NOMO-1 (cell line): ENCODE results near the gene PACS1.
"Not testable (repeated sequence)": the region's sequence is repeated elsewhere in the genome, so short reads cannot be mapped to it uniquely, and the experiment has no call there.

Source experiments
- DNase-seq, 2 experiments: peaks; one replicate each; lab custom pipeline; 2025; ENCODE audit not compliant: unreplicated experiment in 2 of 2; lab: John Stamatoyannopoulos, UW

Gene PACS1

GRCh38 chr11:66266378-66267038 is 196.4 kb downstream of the PACS1 start:
- no peak for DNase-seq

- no peak for DNase-seq
Measured at GRCh38 chr11:66267039-66267378, 196.9 kb downstream of the PACS1 start.

GRCh38 chr11:66267379-66268243 is 197.5 kb downstream of the PACS1 start:
- peak; percentile 68 for DNase-seq

GRCh38 chr11:66268244-66268951 is 198.3 kb downstream of the PACS1 start, which contains the start of gene RAB1B:
TSS of gene RAB1B (plus strand) at chr11:66268639. CDS start at chr11:66268680, 41 bp downstream.
- peak; percentile 98 to 99 for DNase-seq

- peak; percentile 49 to 74 for DNase-seq
Measured at GRCh38 chr11:66268952-66269905, 199.2 kb downstream of the PACS1 start.

- DNase-seq: no peak
Measured at GRCh38 chr11:66271816-66272215, 201.7 kb downstream of the PACS1 start.

GRCh38 chr11:66272596-66272995 is 202.5 kb downstream of the PACS1 start:
- DNase-seq: no peak

- no peak for DNase-seq
Measured at GRCh38 chr11:66274219-66274618, 204.1 kb downstream of the PACS1 start.

GRCh38 chr11:66275396-66275795 is 205.3 kb downstream of the PACS1 start:
- DNase-seq: no peak

- no peak for DNase-seq
Measured at GRCh38 chr11:66275984-66276612, 206.0 kb downstream of the PACS1 start.

GRCh38 chr11:66276619-66277018 is 206.5 kb downstream of the PACS1 start:
- DNase-seq: not testable (repeated sequence)

- not testable (repeated sequence) for DNase-seq
Measured at GRCh38 chr11:66277064-66277463, 207.0 kb downstream of the PACS1 start.

GRCh38 chr11:66277471-66278362 is 207.6 kb downstream of the PACS1 start, which contains the start of gene CNIH2:
TSS of gene CNIH2 (plus strand) at chr11:66278175. CDS start at chr11:66278457, 282 bp downstream.
- no peak for DNase-seq

- no peak for DNase-seq
Measured at GRCh38 chr11:66278363-66279091, 208.5 kb downstream of the PACS1 start.

GRCh38 chr11:66279092-66279734 is 209.1 kb downstream of the PACS1 start:
- no peak for DNase-seq

GRCh38 chr11:66280428-66280827 is 210.4 kb downstream of the PACS1 start:
- DNase-seq: no peak

GRCh38 chr11:66281001-66281400 is 210.9 kb downstream of the PACS1 start:
- no peak for DNase-seq
